Stimulated activated effector memory CD8-positive, alpha-beta T cell treated with anti-CD3 and anti-CD28 coated beads, Interleukin-12 subunit alpha, Interleukin-12 subunit beta, amount 100 ng/mL, for 72 hours (primary cell): Measurements from ENCODE around the gene DLX2.
"Not testable (repeated sequence)": the region's sequence is repeated elsewhere in the genome, so short reads cannot be mapped to it uniquely, and the experiment has no call there.

Experiments used
- ATAC-seq: fragments of 150-1000 bp; cut with Tn5 transposase; 2 replicates; pipeline ENCODE4 v1.10.0; 2021
- DNase-seq, 2 donors: peaks; one replicate each; pipeline ENCODE4 v3.0.0; 2021 to 2022; ENCODE audit warnings: low spot score in 2 of 2
- H3K27ac Mint-ChIP-seq: one replicate; pipeline ENCODE4 v1.8.0; 2022; ENCODE audit warnings: mild to moderate bottlenecking, mixed read lengths
- H3K36me3 Mint-ChIP-seq: one replicate; pipeline ENCODE4 v1.8.0; 2022; ENCODE audit warnings: mild to moderate bottlenecking, mixed read lengths
- H3K4me1 Mint-ChIP-seq: one replicate; pipeline ENCODE4 v1.8.0; 2022; ENCODE audit warnings: mixed read lengths
- H3K4me3 Mint-ChIP-seq: one replicate; pipeline ENCODE4 v1.8.0; 2022; ENCODE audit warnings: mild to moderate bottlenecking, mixed read lengths
- H3K9me3 Mint-ChIP-seq: one replicate; pipeline ENCODE4 v1.8.0; 2022; ENCODE audit warnings: mixed read lengths

The DLX2 gene

DNA sequence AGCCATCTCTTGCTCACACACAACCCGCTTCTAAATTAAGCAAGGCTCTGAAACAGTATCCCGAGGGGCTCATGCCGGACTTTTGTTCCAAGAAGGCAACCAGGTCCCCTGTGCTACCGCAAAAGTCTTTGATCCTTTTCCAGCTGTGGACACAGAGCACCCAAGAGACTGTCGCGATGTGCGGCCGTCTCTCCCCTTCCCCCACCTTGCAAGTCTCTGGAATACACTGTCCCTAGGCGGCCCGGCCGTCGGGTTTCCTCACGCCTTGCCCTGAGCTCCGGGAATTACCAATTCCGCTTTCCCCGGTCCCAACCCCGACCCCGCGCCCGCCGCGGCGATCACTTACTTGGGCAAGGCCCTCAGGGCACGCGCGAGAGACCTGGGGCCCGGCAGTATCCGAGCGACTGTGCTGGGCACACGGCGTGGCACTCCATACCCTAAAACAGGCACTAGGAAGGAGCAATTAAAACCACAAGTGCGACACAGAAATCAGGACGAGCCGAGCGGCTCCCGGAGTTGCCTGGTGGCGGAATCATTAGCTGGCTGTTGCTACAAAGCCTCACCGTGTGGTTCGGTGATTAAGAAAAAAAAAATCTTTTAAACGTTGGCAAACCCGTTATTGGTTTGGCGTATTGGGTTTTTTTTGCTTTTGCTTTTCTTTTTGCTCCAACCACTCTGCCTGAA is 19.6 kb downstream of the DLX2 start:
- DNase-seq (no peak), ATAC-seq (no peak)
- no peaks in the 10 kb centered on the region for H3K9me3 Mint-ChIP-seq
- H3K4me1 Mint-ChIP-seq = peaks cover 57% of the 10 kb centered on the region
- no peak overlapping the region for H3K27ac Mint-ChIP-seq
- peaks cover 45% of the 10 kb centered on the region for H3K36me3 Mint-ChIP-seq
- H3K4me3 Mint-ChIP-seq = peak overlapping the region; percentile 77

DNA sequence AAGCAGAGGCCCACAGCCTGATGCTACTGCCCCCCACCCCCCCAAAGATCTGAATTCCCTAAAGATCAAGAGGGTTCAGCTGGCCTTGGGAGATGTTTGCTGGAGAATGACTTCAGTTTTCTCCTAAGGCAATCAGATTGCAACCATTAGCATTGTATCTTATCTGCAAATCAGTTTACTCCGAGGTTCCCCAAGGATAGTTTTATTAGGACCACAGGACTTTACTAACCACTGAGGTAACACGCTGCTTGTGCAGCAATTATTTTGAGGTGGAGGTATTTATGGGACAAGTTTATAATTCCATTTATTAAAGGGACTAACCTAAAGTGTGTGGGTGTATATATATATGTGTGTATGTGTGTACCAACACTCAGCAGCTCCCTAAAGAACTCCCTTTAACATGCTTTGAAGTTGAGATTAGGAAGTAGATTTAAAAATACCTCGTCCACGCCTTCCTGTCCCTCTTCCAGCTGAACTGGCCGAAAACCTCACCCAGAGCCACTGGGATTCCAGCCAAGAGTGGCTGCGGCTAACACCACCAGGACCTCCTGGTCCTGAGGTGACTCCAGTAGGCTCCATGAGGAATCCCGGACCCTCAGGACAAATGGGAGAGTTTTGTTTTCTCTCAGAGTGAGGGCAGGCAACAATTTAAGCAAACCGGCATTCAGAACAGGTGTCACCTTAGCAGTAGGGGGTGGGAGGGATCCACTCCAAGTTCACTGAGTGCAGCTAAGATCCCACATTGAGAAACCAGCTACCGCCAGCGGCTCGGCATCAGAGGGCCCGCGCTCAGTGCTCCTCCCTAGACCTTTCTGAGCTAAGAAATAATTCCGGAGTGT is 20.4 kb downstream of the DLX2 start:
- Mint-ChIP-seq H3K36me3 (peaks cover 37% of the 10 kb centered on the region), H3K4me3 (peak overlapping the region; percentile 77), H3K27ac (no peak overlapping the region), H3K9me3 (no peaks in the 10 kb centered on the region), H3K4me1 (peaks cover 50% of the 10 kb centered on the region)
- no peak for ATAC-seq
- no peak for DNase-seq

DNA sequence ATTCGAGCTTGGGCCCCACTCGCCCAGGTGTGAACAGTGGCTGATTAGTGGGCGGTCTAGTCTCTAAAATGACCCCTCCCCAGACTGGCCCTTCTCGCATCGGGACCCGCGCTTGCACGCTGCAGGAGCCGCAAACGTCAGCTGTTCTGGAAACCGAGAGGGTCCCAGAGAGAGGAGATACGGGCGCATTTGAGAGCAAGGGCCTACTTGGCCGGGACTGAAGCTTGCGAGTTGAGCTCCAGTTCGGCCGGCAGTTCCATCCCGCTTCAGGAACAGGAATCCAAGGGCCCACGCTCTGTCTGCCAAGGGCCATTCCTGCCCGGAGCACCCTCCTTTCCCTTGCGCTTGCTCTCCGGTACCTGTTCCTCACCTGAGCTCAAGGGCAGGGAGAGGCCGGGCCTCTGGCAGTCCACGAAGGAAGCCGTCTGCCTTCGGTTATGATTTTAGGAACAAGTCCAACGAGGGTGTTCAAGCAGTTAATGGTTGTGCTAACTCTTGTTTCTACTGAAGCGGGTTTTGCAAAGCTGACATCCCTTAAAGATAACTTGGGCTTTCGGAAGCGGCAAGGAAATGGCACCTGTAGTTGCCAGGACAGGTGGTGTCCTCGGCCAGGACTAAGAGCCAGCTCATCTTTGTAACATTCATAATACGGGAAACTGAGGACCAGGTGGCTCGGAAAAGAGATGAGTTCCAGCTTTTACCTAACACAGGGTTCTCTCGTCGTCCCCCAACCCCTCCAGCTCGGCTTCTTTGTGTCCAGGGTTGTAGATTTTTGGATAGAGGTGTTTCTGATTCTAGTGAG is 21.3 kb downstream of the DLX2 start:
- no peak overlapping the region for H3K4me3 Mint-ChIP-seq
- DNase-seq = no peak
- no peaks in the 10 kb centered on the region for H3K9me3 Mint-ChIP-seq
- no peak overlapping the region for H3K27ac Mint-ChIP-seq
- H3K4me1 Mint-ChIP-seq = peaks cover 41% of the 10 kb centered on the region
- peaks cover 28% of the 10 kb centered on the region for H3K36me3 Mint-ChIP-seq
- ATAC-seq = no peak

DNA sequence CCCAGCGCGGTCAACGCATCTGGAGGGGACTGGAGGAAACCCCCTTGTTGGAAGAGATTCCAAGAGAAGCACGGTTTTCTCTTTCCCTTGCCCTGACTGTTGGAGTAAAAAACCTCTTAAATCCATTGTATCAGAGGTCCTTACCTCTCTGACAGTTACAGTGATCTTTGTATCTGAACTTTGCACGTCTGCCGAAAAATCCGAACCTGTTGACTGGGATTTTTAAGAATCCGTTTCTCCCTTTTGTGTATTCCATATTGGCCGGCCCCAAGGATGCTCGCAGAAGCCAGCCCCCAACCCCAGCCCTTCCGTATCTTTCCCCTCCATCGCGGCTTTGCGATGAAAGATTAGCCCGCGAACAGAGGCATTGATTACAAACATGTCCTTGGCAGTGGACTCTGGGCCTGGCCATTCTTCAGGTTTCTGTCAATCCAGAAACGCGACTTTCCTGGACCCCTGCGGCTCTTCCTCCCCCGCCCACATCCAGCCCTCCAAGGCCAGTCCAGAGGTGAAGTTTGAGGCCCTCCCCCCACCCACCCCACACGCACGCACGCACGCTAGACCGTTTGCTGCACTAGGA is 22.0 kb downstream of the DLX2 start:
- Mint-ChIP-seq H3K36me3 (peaks cover 21% of the 10 kb centered on the region), H3K4me1 (peaks cover 34% of the 10 kb centered on the region), H3K27ac (no peak overlapping the region), H3K4me3 (no peak overlapping the region), H3K9me3 (no peaks in the 10 kb centered on the region)
- DNase-seq (no peak), ATAC-seq (no peak)

DNA sequence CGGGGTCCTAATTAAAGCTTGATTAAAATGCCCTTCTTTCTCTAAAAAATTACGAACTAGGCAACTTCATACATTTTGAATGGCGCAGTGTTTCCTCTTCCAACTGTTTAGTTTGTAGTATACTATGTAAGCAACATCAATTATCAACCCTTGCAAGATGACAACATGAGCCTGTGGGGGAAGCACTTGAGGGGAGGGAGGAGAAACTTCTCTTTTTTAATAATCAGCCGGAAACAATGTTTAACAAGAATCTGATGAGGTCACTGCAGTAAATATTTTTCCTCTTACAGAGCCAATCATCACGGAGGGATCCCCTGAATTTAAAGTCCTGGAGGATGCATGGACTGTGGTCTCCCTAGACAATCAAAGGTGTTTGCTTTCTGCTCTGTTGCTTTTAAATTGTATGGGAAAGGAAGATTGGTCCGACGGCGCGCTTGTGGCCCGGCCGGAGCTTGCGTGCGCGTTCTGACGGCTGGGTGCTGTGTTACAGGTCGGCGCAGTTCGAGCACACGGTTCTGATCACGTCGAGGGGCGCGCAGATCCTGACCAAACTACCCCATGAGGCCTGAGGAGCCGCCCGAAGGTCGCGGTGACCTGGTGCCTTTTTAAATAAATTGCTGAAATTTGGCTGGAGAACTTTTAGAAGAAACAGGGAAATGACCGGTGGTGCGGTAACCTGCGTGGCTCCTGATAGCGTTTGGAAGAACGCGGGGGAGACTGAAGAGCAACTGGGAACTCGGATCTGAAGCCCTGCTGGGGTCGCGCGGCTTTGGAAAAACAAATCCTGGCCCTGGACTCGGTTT is 22.7 kb downstream of the DLX2 start:
- H3K9me3 Mint-ChIP-seq = no peaks in the 10 kb centered on the region
- no peak overlapping the region for H3K27ac Mint-ChIP-seq
- no peak for ATAC-seq
- DNase-seq = no peak
- peaks cover 27% of the 10 kb centered on the region for H3K4me1 Mint-ChIP-seq
- no peak overlapping the region for H3K4me3 Mint-ChIP-seq
- peaks cover 18% of the 10 kb centered on the region for H3K36me3 Mint-ChIP-seq

DNA sequence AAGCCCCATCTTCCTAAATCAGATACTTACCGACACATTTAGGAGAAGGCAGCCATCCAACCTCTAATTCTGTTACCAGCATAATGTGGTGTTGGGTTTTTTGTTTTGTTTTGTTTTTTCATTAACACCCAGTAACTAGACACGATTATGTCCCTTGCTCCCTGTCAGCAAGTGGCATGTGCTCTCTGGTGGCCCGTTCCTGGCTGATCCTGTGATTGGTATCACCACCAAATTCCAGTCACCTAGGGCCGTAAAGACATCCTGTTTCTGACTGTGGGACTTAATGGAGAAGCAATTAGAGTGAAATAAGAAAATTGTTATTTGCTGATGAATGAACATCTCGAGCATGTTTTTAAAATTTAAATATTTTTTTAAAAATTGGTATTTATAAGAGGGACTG is 23.3 kb downstream of the DLX2 start:
- Mint-ChIP-seq H3K27ac (no peak overlapping the region), H3K4me1 (peaks cover 21% of the 10 kb centered on the region), H3K36me3 (peaks cover 12% of the 10 kb centered on the region), H3K9me3 (no peaks in the 10 kb centered on the region), H3K4me3 (no peak overlapping the region)
- ATAC-seq (no peak), DNase-seq (no peak)

DNA sequence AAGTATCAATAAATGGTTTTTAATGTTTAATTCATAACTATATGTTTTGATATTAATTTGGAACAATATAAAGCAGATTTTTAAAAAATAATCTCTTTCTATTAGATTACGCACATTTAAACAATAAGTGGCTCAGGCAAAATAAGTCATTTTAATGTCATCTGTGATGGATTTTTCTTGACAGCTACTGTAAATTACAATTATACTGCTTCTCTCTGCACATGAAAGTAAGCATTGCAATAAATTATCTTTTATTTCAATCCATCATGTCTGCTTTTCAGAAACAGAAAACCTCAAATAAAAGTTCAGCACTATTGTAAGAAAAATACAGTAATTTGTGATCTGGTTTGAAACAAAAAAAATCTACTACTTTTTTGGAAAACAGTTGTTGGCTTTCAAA is 28.4 kb downstream of the DLX2 start:
- no peak overlapping the region for H3K27ac Mint-ChIP-seq
- no peaks in the 10 kb centered on the region for H3K9me3 Mint-ChIP-seq
- ATAC-seq (no peak), DNase-seq (no peak)
- no peaks in the 10 kb centered on the region for H3K36me3 Mint-ChIP-seq
- no peaks in the 10 kb centered on the region for H3K4me1 Mint-ChIP-seq
- H3K4me3 Mint-ChIP-seq = no peak overlapping the region

DNA sequence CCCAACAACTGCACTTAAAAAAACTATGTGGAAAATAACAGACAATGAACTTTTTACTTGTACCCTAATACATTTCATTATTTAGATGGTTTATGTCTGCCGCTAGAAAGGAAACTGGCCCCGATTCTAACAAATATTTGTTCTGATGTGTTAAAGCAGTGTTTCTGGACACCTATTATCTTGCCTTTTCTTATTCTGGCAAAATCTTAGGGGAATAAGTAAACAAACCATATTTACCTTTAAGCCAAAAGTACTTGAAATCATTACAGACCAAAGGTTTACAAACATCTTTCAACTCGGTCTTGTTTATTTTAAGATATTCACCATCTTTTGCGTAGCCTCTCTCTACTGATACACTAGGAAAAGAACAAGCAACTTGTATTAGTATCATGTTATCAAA is 29.2 kb downstream of the DLX2 start:
- ATAC-seq (no peak), DNase-seq (no peak)
- Mint-ChIP-seq H3K36me3 (no peaks in the 10 kb centered on the region), H3K9me3 (no peaks in the 10 kb centered on the region), H3K4me1 (no peaks in the 10 kb centered on the region), H3K27ac (no peak overlapping the region), H3K4me3 (no peak overlapping the region)

DNA sequence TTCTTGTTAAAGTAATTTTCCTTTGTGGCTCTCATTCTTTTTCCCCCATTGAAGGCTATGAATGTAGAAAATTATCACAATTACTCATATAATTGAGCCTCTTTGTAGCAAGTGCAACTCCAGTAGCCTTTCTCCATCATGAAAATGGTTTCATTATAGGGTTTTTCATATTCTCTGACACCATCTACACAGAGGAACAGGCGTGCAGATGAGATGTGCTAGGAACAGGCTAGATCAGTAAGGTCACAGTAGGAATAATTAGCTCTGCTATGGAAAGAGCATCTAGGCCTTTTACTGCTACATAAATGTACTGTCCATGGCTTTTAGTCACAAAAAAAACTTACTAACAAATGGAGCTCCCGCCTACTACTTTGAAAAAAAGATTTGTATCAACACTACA is 30.0 kb downstream of the DLX2 start:
- Mint-ChIP-seq H3K4me1 (no peaks in the 10 kb centered on the region), H3K9me3 (no peaks in the 10 kb centered on the region), H3K36me3 (no peaks in the 10 kb centered on the region), H3K27ac (no peak overlapping the region), H3K4me3 (no peak overlapping the region)
- ATAC-seq (no peak), DNase-seq (no peak)

DNA sequence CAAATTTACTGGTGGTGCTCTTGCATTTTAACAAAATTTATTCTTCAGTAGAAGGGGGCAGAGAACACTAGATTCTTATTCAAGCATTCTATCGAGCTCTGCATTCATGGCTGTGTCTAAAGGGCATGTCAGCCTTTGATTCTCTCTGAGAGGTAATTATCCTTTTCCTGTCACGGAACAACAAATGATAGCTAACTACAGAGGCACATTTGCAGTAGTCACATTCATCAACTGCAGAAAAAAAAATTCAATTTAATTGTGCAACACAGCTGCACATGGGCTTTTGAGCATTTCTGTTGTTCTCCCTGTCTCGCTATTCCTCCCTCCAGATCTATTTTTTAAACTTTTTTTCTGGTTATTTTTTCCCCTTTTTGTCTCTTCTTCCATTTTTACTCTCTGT is 30.4 kb downstream of the DLX2 start:
- ATAC-seq (no peak), DNase-seq (no peak)
- Mint-ChIP-seq H3K36me3 (no peaks in the 10 kb centered on the region), H3K9me3 (no peaks in the 10 kb centered on the region), H3K4me3 (no peak overlapping the region), H3K4me1 (no peaks in the 10 kb centered on the region), H3K27ac (no peak overlapping the region)

DNA sequence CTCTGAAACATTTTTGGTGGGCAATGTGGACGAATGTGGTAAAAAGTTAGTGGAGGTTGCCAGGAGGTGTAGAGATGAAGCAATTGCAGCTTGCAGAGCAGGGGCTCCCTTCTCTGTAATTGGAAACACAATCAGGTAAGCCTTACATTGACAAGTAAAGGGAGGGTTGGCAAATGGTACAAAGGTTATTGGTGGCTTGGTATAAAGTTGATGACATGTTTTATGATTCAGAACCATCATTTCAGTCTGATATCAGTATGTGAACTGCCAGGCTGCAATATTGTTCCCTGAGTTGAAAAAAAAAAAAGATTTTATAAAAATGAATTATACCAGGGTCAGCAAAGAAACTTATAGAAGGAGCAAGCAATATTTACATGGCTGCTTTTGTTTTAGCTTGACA is 31.8 kb downstream of the DLX2 start:
- Mint-ChIP-seq H3K4me3 (no peak overlapping the region), H3K9me3 (no peaks in the 10 kb centered on the region), H3K27ac (no peak overlapping the region), H3K36me3 (no peaks in the 10 kb centered on the region), H3K4me1 (no peaks in the 10 kb centered on the region)
- DNase-seq (no peak), ATAC-seq (no peak)

DNA sequence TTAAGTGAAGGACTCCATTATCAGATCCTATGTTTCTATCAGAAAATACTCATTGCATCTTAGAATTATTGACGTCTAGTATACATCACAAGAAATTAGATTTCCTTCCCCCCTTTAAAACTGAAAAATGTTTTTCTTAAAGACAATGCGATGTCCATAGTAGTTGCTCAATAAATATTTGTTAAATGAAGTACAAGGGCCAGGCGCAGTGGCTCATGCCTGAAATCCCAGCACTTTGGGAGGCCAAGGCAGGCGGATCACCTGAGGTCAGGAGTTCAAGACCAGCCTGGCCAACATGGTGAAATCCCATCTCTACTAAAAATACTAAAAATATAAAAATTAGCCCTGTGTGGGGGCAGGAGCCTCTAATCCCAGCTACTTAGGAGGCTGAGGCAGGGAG is 34.8 kb downstream of the DLX2 start:
- H3K36me3 Mint-ChIP-seq, DNase-seq, H3K4me1 Mint-ChIP-seq, H3K4me3 Mint-ChIP-seq, ATAC-seq, H3K27ac Mint-ChIP-seq, H3K9me3 Mint-ChIP-seq: not testable (repeated sequence)

DNA sequence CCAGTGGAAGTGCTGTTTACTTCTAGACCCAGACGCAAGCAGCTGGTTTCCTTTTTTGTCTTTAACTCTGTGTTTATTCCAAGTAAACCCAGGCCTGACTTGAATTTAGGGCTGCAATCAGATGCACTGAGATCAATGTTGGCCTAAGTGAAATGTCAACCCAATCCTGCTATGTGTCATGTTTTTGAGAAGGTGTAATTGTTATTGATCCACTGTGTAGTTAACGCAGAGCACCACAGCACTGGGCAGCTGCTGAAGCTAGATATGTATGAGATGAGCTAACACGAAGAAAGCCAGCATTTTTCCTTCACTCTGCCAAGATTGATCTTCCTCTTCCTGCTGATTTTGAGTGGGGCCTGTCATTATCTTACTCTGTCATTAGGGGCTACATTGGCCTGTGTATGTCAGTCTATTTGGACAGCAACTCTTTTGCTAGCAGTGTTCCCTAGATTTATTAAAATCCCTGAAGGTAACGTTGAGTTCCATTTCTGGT is 36.3 kb downstream of the DLX2 start:
- H3K4me3 Mint-ChIP-seq = no peak overlapping the region
- no peak for DNase-seq
- H3K27ac Mint-ChIP-seq = no peak overlapping the region
- ATAC-seq = no peak
- no peaks in the 10 kb centered on the region for H3K4me1 Mint-ChIP-seq
- no peaks in the 10 kb centered on the region for H3K9me3 Mint-ChIP-seq
- no peaks in the 10 kb centered on the region for H3K36me3 Mint-ChIP-seq

DNA sequence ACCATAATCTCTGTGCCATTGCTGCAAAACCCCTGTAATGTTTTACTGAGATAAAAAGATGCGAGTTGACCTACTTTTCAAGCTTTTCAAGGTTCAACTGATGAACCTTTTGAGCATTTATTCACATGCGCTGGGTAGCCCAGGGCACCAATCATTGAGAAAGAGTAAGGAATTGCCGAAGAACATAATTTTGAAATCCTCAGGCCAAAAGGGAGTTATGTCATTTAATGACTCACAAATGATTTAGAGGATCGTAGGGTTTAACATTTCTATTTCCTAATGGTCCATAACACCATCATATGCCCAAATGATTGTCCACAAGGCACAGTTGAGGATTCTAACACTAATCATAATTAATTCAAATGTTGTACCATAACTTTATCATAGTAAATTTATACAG is 37.6 kb downstream of the DLX2 start:
- ATAC-seq = no peak
- no peak overlapping the region for H3K27ac Mint-ChIP-seq
- no peak for DNase-seq
- H3K9me3 Mint-ChIP-seq = no peaks in the 10 kb centered on the region
- no peaks in the 10 kb centered on the region for H3K36me3 Mint-ChIP-seq
- H3K4me1 Mint-ChIP-seq = no peaks in the 10 kb centered on the region
- no peak overlapping the region for H3K4me3 Mint-ChIP-seq

DNA sequence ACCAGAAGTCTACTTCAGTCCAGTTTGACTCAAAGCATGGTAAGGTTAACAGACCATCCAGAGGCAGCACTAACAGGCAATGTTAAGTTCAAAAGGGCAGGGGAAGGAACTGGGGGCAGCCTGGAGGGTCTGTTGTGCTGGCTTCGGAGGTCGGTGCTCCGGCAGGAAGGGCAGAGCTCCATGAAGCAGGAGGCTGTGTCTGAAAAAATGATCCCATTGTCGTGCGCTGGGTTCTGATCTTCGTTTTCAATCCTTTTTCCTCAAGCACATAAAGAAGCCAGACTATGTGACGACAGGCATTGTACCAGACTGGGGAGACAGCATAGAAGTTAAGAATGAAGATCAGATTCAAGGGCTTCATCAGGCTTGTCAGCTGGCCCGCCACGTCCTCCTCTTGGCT is 39.3 kb downstream of the DLX2 start:
- no peak for DNase-seq
- Mint-ChIP-seq H3K36me3 (no peaks in the 10 kb centered on the region), H3K4me1 (no peaks in the 10 kb centered on the region), H3K4me3 (no peak overlapping the region), H3K9me3 (no peaks in the 10 kb centered on the region), H3K27ac (no peak overlapping the region)
- ATAC-seq = no peak
